ENCODE data around the gene DUSP23. TPM values are rescaled to one million over a fixed set of nuclear protein-coding genes. Genes with fewer than 3 reads are reported as not detected.
A peak's percentile ranks its signal among the peaks of the same experiment; 100 is the strongest.

The DUSP23 gene
- total RNA-seq, 3 donors from 2014 or later, result 33.6 to 58.5 (median 48.8) TPM

- ATAC-seq, result no peak
- TF ChIP-seq, protein P1, sequence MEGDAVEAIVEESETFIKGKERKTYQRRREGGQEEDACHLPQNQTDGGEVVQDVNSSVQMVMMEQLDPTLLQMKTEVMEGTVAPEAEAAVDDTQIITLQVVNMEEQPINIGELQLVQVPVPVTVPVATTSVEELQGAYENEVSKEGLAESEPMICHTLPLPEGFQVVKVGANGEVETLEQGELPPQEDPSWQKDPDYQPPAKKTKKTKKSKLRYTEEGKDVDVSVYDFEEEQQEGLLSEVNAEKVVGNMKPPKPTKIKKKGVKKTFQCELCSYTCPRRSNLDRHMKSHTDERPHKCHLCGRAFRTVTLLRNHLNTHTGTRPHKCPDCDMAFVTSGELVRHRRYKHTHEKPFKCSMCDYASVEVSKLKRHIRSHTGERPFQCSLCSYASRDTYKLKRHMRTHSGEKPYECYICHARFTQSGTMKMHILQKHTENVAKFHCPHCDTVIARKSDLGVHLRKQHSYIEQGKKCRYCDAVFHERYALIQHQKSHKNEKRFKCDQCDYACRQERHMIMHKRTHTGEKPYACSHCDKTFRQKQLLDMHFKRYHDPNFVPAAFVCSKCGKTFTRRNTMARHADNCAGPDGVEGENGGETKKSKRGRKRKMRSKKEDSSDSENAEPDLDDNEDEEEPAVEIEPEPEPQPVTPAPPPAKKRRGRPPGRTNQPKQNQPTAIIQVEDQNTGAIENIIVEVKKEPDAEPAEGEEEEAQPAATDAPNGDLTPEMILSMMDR (IDR thresholded peaks at IDR 0.05), result no peak
- no peaks in the 10 kb centered on the region for H3K9me3 ChIP-seq
- H3K36me3 ChIP-seq (ENCODE audit: low read depth), result no peaks in the 10 kb centered on the region
- no peaks in the 10 kb centered on the region for H3K4me1 ChIP-seq (ENCODE audit: low read depth)
- no peak overlapping the region for H3K4me3 ChIP-seq
- no peak for DNase-seq
- intact Hi-C loops (cut with DNase I, micrococcal nuclease), result no loop called here
Measured at GRCh38 chr1:159774465-159774864, 6.3 kb upstream of the DUSP23 start.

DNA sequence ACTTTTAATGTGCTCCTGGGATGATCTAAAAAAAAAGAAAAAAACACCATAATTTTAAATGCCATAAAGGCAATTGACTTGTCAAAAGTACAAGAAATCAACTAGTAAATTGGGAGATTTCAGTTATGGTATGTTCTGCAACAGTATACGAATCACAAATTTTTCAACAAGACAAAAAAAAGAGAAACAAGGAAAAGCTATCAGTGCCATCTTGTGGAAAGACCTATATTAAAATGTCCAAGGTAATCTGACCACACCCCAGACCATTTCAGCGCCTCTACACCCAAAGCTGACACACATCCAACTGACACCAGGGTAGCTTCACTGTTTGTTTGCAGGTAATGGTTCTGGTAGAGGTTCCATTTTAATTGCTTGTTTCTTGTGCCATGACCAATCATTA, 5.0 kb upstream of the DUSP23 start:
- H3K4me3 ChIP-seq, result no peak overlapping the region
- DNase-seq, result peak in 1 of 3 donors; percentile 14
- no peaks in the 10 kb centered on the region for H3K9me3 ChIP-seq
- TF ChIP-seq, protein P1 (IDR thresholded peaks at IDR 0.05), result no peak
- H3K36me3 ChIP-seq (ENCODE audit: low read depth), result no peaks in the 10 kb centered on the region
- peaks cover 5% of the 10 kb centered on the region for H3K4me1 ChIP-seq (ENCODE audit: low read depth)
- intact Hi-C loops (cut with DNase I, micrococcal nuclease), result no loop called here
- ATAC-seq, result no peak

DNA sequence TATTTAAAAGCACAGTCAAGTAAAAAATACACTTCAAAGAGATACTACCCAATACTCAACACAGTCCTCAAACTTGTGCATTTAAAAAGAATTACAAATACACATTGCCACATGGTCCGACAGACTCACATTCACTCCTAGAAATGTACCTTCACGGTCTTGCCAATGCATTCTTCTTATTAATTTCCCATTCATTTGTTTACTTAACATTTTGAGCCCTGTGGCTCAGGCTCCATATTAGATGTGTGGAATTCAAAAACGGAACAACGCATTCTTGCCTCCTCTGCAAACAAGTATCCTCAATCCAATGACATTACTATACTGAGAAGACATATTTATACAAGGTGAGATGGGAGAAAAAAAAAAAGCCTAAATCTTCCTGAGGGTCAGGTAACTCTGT, 2.5 kb upstream of the DUSP23 start:
- Histone ChIP-seq H3K4me3 (no peak overlapping the region), H3K9me3 (no peaks in the 10 kb centered on the region), H3K4me1 (ENCODE audit: low read depth) (peaks cover 5% of the 10 kb centered on the region), H3K36me3 (ENCODE audit: low read depth) (no peaks in the 10 kb centered on the region)
- TF ChIP-seq, protein P1 (IDR thresholded peaks at IDR 0.05), result no peak
- DNase-seq, result no peak
- ATAC-seq, result no peak
- intact Hi-C loops (cut with DNase I, micrococcal nuclease), result no loop called here

DNA sequence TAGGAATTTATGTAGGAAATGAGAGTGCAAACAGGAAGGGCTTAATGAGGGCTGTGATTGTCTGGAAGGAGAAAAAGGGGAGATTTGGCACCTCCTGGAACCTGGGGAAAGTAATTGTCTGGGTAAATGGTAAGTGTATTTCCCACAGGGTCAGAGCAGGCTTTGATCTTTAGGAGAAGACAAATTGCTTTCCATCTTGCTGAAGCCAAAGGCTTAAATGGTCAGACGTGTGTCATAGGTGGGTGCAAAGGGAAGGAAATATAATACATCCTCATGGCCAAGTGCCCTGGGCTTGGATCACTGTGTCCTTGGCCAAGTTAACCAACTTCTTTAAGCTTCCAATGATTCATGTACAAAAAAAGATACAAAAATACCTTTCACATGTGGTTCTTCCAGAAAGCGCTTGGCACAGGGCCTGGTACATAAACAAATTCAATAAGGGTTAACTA, 1.3 kb upstream of the DUSP23 start:
- TF ChIP-seq, protein P1 (IDR thresholded peaks at IDR 0.05), result no peak
- Histone ChIP-seq H3K36me3 (ENCODE audit: low read depth) (no peaks in the 10 kb centered on the region), H3K4me1 (ENCODE audit: low read depth) (peaks cover 5% of the 10 kb centered on the region), H3K9me3 (no peaks in the 10 kb centered on the region), H3K4me3 (no peak overlapping the region)
- ATAC-seq, result no peak
- intact Hi-C loops (cut with DNase I, micrococcal nuclease), result no loop called here
- DNase-seq, result no peak

- no peak for ATAC-seq
Measured at GRCh38 chr1:159781992-159782391, 1.2 kb downstream of the DUSP23 start.

More at GRCh38 chr1:159781992-159782391, 1.2 kb downstream of the DUSP23 start:
- no peaks in the 10 kb centered on the region for H3K36me3 ChIP-seq (ENCODE audit: low read depth)
- intact Hi-C loops (cut with DNase I, micrococcal nuclease), result no loop called here
- no peak for DNase-seq
- TF ChIP-seq, protein P1 (IDR thresholded peaks at IDR 0.05), result no peak
- no peak overlapping the region for H3K4me3 ChIP-seq
- H3K4me1 ChIP-seq (ENCODE audit: low read depth), result peaks cover 5% of the 10 kb centered on the region
- H3K9me3 ChIP-seq, result no peaks in the 10 kb centered on the region
